GM23338 (cell line): Measurements from ENCODE around the gene SLC25A13. TPM values are rescaled to one million over a fixed set of nuclear protein-coding genes. Genes with fewer than 3 reads are reported as not detected.

Experiments used
- ATAC-seq: fragments of 200-7000 bp; cut with Tn5 transposase; 3 replicates; pipeline ENCODE4 v1.9.1; 2020
- DNase-seq: peaks from one replicate; pipeline ENCODE4 v3.0.0-alpha.2; 2015; ENCODE audit warnings: low spot score
- H2AFZ ChIP-seq: fragments of 200-600 bp; sonication (generic); 2 replicates; pipeline ENCODE4 v1.8.0; 2016; ENCODE audit warnings: antibody characterized with exemption, mild to moderate bottlenecking, moderate library complexity
- H3F3A ChIP-seq: fragments of 200-600 bp; sonication (generic); replicated peaks from 2 replicates; pipeline ENCODE4 v1.8.0; 2017; ENCODE audit warnings: antibody characterized with exemption, mixed run types, low read depth
- H3K27ac ChIP-seq: fragments of 200-600 bp; sonication (generic); 2 replicates; pipeline ENCODE4 v1.6.1; 2016; ENCODE audit warnings: low read depth
- H3K27me3 ChIP-seq: fragments of 200-600 bp; sonication (generic); 2 replicates; pipeline ENCODE4 v1.8.0; 2016; ENCODE audit warnings: mild to moderate bottlenecking, mixed run types, moderate library complexity; ENCODE audit not compliant: insufficient read depth
- H3K36me3 ChIP-seq: fragments of 200-600 bp; sonication (generic); 2 replicates; pipeline ENCODE4 v1.8.0; 2016; ENCODE audit warnings: mild to moderate bottlenecking; ENCODE audit not compliant: insufficient read depth
- H3K4me1 ChIP-seq: fragments of 200-600 bp; sonication (generic); 2 replicates; pipeline ENCODE4 v1.8.0; 2016; ENCODE audit warnings: mild to moderate bottlenecking, moderate library complexity; ENCODE audit not compliant: insufficient read depth
- H3K4me2 ChIP-seq: fragments of 200-600 bp; sonication (generic); 2 replicates; pipeline ENCODE4 v1.7.1; 2017; ENCODE audit warnings: mixed run types
- H3K4me3 ChIP-seq: fragments of 200-600 bp; sonication (generic); 2 replicates; pipeline ENCODE4 v1.6.1; 2016; ENCODE audit warnings: mixed run types
- H3K79me2 ChIP-seq: fragments of 200-600 bp; sonication (generic); replicated peaks from 2 replicates; pipeline ENCODE4 v1.8.0; 2017; ENCODE audit warnings: mild to moderate bottlenecking; ENCODE audit not compliant: insufficient read depth
- H3K9me2 ChIP-seq: fragments of 200-600 bp; sonication (generic); 2 replicates; pipeline ENCODE4 v1.8.0; 2017; ENCODE audit not compliant: insufficient read depth
- H4K20me1 ChIP-seq: fragments of 200-600 bp; sonication (generic); replicated peaks from 2 replicates; pipeline ENCODE4 v1.8.0; 2017; ENCODE audit warnings: mild to moderate bottlenecking; ENCODE audit not compliant: insufficient read depth
- H3K27ac Mint-ChIP-seq: 2 replicates; pipeline ENCODE4 v1.8.0; 2020; ENCODE audit warnings: inconsistent platforms, mild to moderate bottlenecking, moderate library complexity, mixed read lengths
- H3K27me3 Mint-ChIP-seq: 3 replicates; pipeline ENCODE4 v1.8.0; 2022; ENCODE audit warnings: low read depth, mild to moderate bottlenecking, moderate library complexity, mixed read lengths, inconsistent platforms; ENCODE audit not compliant: insufficient read depth, poor library complexity
- H3K36me3 Mint-ChIP-seq: 3 replicates; pipeline ENCODE4 v1.8.0; 2021; ENCODE audit warnings: low read depth, mild to moderate bottlenecking, inconsistent platforms, moderate library complexity, mixed read lengths
- H3K4me1 Mint-ChIP-seq: 3 replicates; pipeline ENCODE4 v1.8.0; 2020; ENCODE audit warnings: mild to moderate bottlenecking, inconsistent platforms, mixed read lengths
- H3K4me3 Mint-ChIP-seq: 3 replicates; pipeline ENCODE4 v1.8.0; 2021; ENCODE audit warnings: moderate library complexity, mild to moderate bottlenecking, inconsistent platforms, mixed read lengths
- H3K9me3 Mint-ChIP-seq: 3 replicates; pipeline ENCODE4 v1.8.0; 2020; ENCODE audit warnings: moderate library complexity, mild to moderate bottlenecking, inconsistent platforms, mixed read lengths
- CREB1 ChIP-seq: fragments of 250-450 bp; sonication (Bioruptor Pico); IDR thresholded peaks from 2 replicates; pipeline ENCODE4 v1.5.0; 2020; ENCODE audit warnings: low read depth, mild to moderate bottlenecking, moderate library complexity
- EZH2 ChIP-seq: fragments of 200-600 bp; sonication (generic); IDR thresholded peaks from one replicate; pipeline ENCODE4 v1.8.0; 2017; ENCODE audit warnings: antibody characterized with exemption, mild to moderate bottlenecking, low read depth; ENCODE audit not compliant: unreplicated experiment
- EZH2phosphoT487 ChIP-seq: fragments of 200-600 bp; sonication (generic); IDR thresholded peaks from one replicate; pipeline ENCODE4 v1.8.1; 2018; ENCODE audit warnings: antibody characterized with exemption; ENCODE audit not compliant: unreplicated experiment
- JUNB ChIP-seq: IDR thresholded peaks from one replicate; pipeline ENCODE4 v1.6.1; 2016; ENCODE audit warnings: antibody characterized with exemption; ENCODE audit not compliant: unreplicated experiment
- NANOG ChIP-seq: IDR thresholded peaks from 2 replicates; pipeline ENCODE4 v1.6.1; 2016; ENCODE audit warnings: antibody characterized with exemption, borderline replicate concordance
- POLR2AphosphoS5 ChIP-seq: IDR thresholded peaks from 2 replicates; pipeline ENCODE4 v1.6.1; 2016; ENCODE audit warnings: antibody characterized with exemption, low read depth
- ZNF114 ChIP-seq: fragments of 250-450 bp; sonication (Bioruptor Pico); IDR thresholded peaks from 2 replicates; pipeline ENCODE4 v1.5.0; 2020; ENCODE audit warnings: mild to moderate bottlenecking, moderate library complexity
- ZNF331 ChIP-seq: fragments of 250-450 bp; sonication (Bioruptor Pico); IDR thresholded peaks from 2 replicates; pipeline ENCODE4 v1.5.0; 2020; ENCODE audit warnings: low read depth, mild to moderate bottlenecking, moderate library complexity
- long read RNA-seq: library from polyadenylated mRNA; unstranded; transcript quantifications from one replicate; pipeline ENCODE4 v2.0.0, GENCODE V29; 2020; ENCODE audit not compliant: unreplicated experiment
- polyA plus RNA-seq: library from polyadenylated mRNA; unstranded; fragments of >200 nt; fragmentation: Nextera tagmentation; extraction: Ambion mirVana; gene quantifications from 2 replicates; pipeline ENCODE4 v1.2.1, GENCODE V29; 2016
- total RNA-seq: library from RNA; depleted of rRNA; stranded (reverse); fragments of >200 nt; shearing (Covaris generic); gene quantifications from 2 replicates; pipeline ENCODE4 v1.2.3, GENCODE V29; 2014; rRNA removed
- TF ChIP-seq, protein P1 (sequence below): fragments of 250-450 bp; sonication (Bioruptor Pico); IDR thresholded peaks from 2 replicates; pipeline ENCODE4 v1.5.0; 2020; ENCODE audit warnings: mild to moderate bottlenecking, moderate library complexity
- TF ChIP-seq, protein P2 (sequence below), 2 experiments: fragments of 200-600 bp in 1 of 2; sonication (generic) in 1 of 2; conservative IDR thresholded peaks; 2 replicates each; pipeline versions ENCODE4 v1.5.1 to v1.6.1; 2016 to 2017; ENCODE audit warnings: antibody characterized with exemption in 2 of 2, low read depth in 2 of 2, mild to moderate bottlenecking in 2 of 2, moderate library complexity in 1 of 2
- TF ChIP-seq, protein P3 (sequence below): IDR thresholded peaks from one replicate; pipeline ENCODE4 v1.6.1; 2018; ENCODE audit warnings: antibody characterized with exemption; ENCODE audit not compliant: unreplicated experiment

Gene SLC25A13, protein sequence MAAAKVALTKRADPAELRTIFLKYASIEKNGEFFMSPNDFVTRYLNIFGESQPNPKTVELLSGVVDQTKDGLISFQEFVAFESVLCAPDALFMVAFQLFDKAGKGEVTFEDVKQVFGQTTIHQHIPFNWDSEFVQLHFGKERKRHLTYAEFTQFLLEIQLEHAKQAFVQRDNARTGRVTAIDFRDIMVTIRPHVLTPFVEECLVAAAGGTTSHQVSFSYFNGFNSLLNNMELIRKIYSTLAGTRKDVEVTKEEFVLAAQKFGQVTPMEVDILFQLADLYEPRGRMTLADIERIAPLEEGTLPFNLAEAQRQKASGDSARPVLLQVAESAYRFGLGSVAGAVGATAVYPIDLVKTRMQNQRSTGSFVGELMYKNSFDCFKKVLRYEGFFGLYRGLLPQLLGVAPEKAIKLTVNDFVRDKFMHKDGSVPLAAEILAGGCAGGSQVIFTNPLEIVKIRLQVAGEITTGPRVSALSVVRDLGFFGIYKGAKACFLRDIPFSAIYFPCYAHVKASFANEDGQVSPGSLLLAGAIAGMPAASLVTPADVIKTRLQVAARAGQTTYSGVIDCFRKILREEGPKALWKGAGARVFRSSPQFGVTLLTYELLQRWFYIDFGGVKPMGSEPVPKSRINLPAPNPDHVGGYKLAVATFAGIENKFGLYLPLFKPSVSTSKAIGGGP
- total RNA-seq = 82.6 and 84.6 TPM in 2 replicates
- polyA plus RNA-seq = 47.4 and 51.1 TPM in 2 replicates
- long read RNA-seq, transcript SLC25A13-201 (18 exons, 3,136 nt) = major isoform, 16 of 29 reads
- long read RNA-seq, partial matches to known transcripts = 7 of 29 reads
- long read RNA-seq, other reads (novel, unspliced or antisense) = 5 of 29 reads

DNA sequence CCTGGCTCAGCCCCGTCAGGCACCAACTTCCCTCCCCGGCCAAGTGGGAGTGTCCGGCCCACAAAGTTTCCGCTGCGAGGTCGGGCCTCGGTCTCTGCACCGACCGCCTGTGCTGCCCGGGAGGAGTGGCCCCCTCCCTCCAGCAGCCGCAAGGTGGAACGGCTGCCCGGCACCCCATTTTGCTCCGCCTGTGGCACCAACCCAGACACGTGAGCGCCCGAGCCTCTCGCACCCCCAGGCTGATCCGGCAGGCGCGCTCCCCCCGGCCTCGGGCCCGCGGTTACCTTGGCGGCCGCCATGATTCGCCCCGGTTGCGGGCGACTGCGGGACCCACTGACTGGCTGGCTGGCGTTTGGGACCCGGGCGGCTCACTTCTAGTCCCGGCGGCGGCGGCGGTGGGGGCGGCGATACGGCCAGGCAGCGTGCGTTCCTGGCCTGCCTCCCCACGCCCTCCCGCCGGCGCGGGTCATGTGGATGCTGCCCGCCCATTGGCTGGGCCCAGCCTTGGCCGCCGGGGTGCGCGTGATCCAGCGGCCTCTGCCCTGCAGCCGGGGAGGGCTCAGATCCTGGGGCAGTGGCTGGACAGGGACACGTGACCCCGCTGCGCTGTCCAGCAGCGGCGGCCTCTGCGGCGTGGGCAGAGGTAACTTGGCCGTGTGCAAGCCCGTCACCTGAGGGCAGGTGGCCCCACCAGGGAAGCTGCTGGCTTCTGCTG is at the start of gene SLC25A13:
SLC25A13 (minus strand) TSS at position 441 of the 715 bp plus-strand sequence; CDS start at position 299, 142 bp downstream.
- peak within 1 kb of the TSS; percentile 99; the same call in 1 of the 2 replicates for H2AFZ ChIP-seq
- H3K36me3 Mint-ChIP-seq = no peaks in the 10 kb centered on the region; the same call in 2 of the 3 replicates
- peak within 1 kb of the TSS; percentile 70 for H3K27ac ChIP-seq
- H3K27ac Mint-ChIP-seq = peak within 1 kb of the TSS; percentile 74
- peaks cover 3% of the 10 kb centered on the region; the same call in 2 of the 3 replicates for H3K9me3 Mint-ChIP-seq
- H3K79me2 ChIP-seq = peaks cover 43% of the 10 kb centered on the region
- peak within 1 kb of the TSS; percentile 76 for H3K4me3 ChIP-seq
- DNase-seq (peak; percentile 89), ATAC-seq (peak; percentile 93)
- 0 out of 2 replicates have a peak, but pooled peaks cover 4% of the 10 kb centered on the region for H3K9me2 ChIP-seq
- peak within 1 kb of the TSS; percentile 71 for H3K4me2 ChIP-seq
- H3K4me3 Mint-ChIP-seq = peak within 1 kb of the TSS; percentile 80
- peaks cover 24% of the 10 kb centered on the region for H3K4me1 ChIP-seq
- H3K36me3 ChIP-seq = no peaks in the 10 kb centered on the region
- no peaks in the 10 kb centered on the region for H3F3A ChIP-seq
- peaks cover 23% of the 10 kb centered on the region; the same call in 1 of the 2 replicates for H4K20me1 ChIP-seq
- no peaks in the 10 kb centered on the region for H3K27me3 Mint-ChIP-seq
- no peaks in the 10 kb centered on the region for H3K27me3 ChIP-seq
- peaks cover 37% of the 10 kb centered on the region for H3K4me1 Mint-ChIP-seq
- TF ChIP-seq POLR2AphosphoS5 = peak; percentile 47; the same call in 1 of the 2 replicates
- no peak for TF ChIP-seq ZNF331 (CRISPR knock-in tag)
- TF ChIP-seq, protein P1, sequence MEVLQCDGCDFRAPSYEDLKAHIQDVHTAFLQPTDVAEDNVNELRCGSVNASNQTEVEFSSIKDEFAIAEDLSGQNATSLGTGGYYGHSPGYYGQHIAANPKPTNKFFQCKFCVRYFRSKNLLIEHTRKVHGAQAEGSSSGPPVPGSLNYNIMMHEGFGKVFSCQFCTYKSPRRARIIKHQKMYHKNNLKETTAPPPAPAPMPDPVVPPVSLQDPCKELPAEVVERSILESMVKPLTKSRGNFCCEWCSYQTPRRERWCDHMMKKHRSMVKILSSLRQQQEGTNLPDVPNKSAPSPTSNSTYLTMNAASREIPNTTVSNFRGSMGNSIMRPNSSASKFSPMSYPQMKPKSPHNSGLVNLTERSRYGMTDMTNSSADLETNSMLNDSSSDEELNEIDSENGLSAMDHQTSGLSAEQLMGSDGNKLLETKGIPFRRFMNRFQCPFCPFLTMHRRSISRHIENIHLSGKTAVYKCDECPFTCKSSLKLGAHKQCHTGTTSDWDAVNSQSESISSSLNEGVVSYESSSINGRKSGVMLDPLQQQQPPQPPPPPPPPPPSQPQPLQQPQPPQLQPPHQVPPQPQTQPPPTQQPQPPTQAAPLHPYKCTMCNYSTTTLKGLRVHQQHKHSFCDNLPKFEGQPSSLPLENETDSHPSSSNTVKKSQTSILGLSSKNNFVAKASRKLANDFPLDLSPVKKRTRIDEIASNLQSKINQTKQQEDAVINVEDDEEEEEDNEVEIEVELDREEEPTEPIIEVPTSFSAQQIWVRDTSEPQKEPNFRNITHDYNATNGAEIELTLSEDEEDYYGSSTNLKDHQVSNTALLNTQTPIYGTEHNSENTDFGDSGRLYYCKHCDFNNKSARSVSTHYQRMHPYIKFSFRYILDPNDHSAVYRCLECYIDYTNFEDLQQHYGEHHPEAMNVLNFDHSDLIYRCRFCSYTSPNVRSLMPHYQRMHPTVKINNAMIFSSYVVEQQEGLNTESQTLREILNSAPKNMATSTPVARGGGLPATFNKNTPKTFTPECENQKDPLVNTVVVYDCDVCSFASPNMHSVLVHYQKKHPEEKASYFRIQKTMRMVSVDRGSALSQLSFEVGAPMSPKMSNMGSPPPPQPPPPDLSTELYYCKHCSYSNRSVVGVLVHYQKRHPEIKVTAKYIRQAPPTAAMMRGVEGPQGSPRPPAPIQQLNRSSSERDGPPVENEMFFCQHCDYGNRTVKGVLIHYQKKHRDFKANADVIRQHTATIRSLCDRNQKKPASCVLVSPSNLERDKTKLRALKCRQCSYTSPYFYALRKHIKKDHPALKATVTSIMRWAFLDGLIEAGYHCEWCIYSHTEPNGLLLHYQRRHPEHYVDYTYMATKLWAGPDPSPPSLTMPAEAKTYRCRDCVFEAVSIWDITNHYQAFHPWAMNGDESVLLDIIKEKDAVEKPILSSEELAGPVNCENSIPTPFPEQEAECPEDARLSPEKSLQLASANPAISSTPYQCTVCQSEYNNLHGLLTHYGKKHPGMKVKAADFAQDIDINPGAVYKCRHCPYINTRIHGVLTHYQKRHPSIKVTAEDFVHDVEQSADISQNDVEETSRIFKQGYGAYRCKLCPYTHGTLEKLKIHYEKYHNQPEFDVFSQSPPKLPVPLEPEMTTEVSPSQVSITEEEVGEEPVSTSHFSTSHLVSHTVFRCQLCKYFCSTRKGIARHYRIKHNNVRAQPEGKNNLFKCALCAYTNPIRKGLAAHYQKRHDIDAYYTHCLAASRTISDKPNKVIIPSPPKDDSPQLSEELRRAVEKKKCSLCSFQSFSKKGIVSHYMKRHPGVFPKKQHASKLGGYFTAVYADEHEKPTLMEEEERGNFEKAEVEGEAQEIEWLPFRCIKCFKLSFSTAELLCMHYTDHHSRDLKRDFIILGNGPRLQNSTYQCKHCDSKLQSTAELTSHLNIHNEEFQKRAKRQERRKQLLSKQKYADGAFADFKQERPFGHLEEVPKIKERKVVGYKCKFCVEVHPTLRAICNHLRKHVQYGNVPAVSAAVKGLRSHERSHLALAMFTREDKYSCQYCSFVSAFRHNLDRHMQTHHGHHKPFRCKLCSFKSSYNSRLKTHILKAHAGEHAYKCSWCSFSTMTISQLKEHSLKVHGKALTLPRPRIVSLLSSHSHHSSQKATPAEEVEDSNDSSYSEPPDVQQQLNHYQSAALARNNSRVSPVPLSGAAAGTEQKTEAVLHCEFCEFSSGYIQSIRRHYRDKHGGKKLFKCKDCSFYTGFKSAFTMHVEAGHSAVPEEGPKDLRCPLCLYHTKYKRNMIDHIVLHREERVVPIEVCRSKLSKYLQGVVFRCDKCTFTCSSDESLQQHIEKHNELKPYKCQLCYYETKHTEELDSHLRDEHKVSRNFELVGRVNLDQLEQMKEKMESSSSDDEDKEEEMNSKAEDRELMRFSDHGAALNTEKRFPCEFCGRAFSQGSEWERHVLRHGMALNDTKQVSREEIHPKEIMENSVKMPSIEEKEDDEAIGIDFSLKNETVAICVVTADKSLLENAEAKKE = no peak
- no peak for TF ChIP-seq JUNB
- no peak for TF ChIP-seq NANOG
- TF ChIP-seq EZH2 = no peak
- TF ChIP-seq EZH2phosphoT487 = no peak
- TF ChIP-seq, protein P2, sequence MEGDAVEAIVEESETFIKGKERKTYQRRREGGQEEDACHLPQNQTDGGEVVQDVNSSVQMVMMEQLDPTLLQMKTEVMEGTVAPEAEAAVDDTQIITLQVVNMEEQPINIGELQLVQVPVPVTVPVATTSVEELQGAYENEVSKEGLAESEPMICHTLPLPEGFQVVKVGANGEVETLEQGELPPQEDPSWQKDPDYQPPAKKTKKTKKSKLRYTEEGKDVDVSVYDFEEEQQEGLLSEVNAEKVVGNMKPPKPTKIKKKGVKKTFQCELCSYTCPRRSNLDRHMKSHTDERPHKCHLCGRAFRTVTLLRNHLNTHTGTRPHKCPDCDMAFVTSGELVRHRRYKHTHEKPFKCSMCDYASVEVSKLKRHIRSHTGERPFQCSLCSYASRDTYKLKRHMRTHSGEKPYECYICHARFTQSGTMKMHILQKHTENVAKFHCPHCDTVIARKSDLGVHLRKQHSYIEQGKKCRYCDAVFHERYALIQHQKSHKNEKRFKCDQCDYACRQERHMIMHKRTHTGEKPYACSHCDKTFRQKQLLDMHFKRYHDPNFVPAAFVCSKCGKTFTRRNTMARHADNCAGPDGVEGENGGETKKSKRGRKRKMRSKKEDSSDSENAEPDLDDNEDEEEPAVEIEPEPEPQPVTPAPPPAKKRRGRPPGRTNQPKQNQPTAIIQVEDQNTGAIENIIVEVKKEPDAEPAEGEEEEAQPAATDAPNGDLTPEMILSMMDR (conservative IDR thresholded peaks at IDR 0.05; ENCODE audit: low read depth in 2 of 2) = no peak
- TF ChIP-seq ZNF114 (CRISPR knock-in tag) = no peak
- peak; percentile 68 for TF ChIP-seq CREB1 (CRISPR knock-in tag)
- TF ChIP-seq, protein P3, sequence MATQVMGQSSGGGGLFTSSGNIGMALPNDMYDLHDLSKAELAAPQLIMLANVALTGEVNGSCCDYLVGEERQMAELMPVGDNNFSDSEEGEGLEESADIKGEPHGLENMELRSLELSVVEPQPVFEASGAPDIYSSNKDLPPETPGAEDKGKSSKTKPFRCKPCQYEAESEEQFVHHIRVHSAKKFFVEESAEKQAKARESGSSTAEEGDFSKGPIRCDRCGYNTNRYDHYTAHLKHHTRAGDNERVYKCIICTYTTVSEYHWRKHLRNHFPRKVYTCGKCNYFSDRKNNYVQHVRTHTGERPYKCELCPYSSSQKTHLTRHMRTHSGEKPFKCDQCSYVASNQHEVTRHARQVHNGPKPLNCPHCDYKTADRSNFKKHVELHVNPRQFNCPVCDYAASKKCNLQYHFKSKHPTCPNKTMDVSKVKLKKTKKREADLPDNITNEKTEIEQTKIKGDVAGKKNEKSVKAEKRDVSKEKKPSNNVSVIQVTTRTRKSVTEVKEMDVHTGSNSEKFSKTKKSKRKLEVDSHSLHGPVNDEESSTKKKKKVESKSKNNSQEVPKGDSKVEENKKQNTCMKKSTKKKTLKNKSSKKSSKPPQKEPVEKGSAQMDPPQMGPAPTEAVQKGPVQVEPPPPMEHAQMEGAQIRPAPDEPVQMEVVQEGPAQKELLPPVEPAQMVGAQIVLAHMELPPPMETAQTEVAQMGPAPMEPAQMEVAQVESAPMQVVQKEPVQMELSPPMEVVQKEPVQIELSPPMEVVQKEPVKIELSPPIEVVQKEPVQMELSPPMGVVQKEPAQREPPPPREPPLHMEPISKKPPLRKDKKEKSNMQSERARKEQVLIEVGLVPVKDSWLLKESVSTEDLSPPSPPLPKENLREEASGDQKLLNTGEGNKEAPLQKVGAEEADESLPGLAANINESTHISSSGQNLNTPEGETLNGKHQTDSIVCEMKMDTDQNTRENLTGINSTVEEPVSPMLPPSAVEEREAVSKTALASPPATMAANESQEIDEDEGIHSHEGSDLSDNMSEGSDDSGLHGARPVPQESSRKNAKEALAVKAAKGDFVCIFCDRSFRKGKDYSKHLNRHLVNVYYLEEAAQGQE = peak; percentile 85
